Cortex of kidney (tissue), 1 donor: ENCODE data around the gene IP6K2.
"Not testable (repeated sequence)": the region's sequence is repeated elsewhere in the genome, so short reads cannot be mapped to it uniquely, and the experiment has no call there.

Source experiments
- DNase-seq: peaks from one replicate; lab custom pipeline; 2025; lab: John Stamatoyannopoulos, UW

The IP6K2 gene

GRCh38 chr3:48727511-48727910 is 10.5 kb upstream of the IP6K2 start:
- no peak for DNase-seq

DNA sequence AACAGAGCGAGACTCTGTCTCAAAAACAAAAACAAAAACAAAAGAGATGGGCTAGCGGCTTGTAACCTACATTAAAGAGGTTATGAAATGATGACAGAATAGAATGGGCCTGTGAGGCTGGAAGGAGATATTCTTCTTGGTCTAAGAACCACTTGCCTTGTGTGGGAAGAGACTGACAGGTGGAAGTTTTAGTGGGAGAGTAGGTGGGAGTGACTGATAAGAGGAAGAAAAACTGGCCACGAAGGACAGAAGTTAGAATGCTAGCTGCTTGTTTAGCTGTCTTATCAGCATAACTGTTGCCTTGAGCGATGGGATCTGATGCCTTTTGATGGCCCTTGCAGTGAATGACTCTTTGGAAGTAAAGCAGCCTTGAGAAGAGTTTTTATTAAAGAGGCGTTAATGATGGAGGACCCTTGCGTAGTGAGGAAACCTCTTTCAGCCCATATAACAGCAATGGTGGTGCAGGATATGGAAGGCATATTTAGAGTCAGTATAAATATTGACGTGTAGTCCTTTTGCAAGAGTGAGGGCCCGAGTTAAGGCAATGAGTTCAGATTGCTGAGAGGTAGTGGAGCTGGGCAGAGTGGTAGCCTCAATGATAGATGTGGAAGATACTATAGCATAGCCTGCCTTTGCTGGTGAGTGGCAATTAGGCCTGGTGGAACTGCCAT is 8.3 kb upstream of the IP6K2 start:
- DNase-seq, result not testable (repeated sequence)

GRCh38 chr3:48723725-48724124 is 6.7 kb upstream of the IP6K2 start:
- DNase-seq, result no peak

DNA sequence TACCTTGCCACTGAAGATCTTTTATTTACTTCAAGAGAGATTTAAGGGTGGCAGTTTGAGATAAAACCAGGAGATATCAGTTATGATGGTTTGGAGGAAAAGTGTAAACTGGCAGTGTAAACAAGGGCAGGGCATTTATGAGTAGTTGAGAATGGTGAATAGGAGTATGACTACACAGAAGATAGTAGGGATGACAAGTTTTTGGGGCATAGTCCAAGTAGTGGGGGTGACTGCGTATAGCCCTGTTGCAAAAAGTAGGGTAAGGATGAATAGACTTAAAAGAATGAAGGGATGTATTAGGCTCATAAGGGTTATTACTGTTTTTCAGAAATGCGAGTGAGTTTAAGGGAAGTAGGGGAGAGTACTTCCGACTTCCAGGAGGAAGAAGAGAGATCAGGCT is 6.3 kb upstream of the IP6K2 start:
- DNase-seq, result not testable (repeated sequence)

- no peak for DNase-seq
These were observed 476 bp downstream of the IP6K2 start for GRCh38 chr3:48716508-48716981.

DNA sequence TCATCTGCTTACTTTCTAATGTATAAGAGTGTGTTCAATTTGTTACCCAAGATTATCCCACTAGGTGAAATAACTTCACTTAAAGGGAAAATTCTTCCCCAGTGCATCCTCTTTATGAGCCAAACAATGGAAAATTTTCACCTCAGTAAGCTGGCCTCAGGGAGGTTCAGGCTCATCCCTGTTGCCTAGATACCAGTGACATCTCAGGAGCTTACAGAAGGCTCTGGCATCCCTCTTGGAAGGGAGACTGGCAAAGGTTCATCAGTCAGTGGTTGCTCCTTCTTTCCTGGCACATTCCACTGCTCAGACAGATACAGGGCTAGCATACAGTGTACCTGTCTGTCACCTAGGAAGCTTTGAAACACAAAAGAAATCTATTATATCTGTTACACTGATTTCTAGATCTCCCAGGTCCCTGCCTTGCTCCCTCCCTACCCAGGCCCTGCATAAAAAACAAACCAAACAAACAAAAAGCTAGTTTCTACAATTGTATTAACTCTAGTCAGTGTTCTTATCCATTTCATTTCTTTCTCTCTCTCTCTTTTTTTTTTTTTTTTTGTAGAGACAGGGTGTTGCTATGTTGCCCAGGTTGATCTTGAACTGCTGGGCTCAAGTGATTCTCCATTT is 1.7 kb downstream of the IP6K2 start:
- no peak for DNase-seq

GRCh38 chr3:48711727-48712126 is 5.3 kb downstream of the IP6K2 start:
- no peak for DNase-seq

GRCh38 chr3:48709051-48709461 is 8.0 kb downstream of the IP6K2 start:
- no peak for DNase-seq

GRCh38 chr3:48708481-48708889 is 8.5 kb downstream of the IP6K2 start:
- no peak for DNase-seq

DNA sequence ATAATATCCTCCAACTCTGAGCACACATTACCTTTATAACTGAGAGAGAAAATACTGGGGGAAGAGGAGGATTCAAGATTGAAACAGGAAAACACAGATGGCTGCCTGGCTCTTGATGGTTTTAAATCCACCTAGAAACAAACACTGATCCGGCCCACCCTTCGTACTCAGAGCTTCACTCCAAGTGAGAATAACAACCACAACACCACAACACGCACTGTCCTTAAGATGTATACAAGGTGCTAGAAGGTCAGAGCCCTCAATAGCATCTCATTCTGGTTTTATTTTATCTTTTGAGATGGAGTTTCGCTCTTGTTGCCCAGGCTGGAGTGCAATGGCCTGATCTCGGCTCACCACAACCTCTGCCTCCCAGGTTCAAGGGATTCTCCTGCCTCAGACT is 9.9 kb downstream of the IP6K2 start:
- no peak for DNase-seq

DNA sequence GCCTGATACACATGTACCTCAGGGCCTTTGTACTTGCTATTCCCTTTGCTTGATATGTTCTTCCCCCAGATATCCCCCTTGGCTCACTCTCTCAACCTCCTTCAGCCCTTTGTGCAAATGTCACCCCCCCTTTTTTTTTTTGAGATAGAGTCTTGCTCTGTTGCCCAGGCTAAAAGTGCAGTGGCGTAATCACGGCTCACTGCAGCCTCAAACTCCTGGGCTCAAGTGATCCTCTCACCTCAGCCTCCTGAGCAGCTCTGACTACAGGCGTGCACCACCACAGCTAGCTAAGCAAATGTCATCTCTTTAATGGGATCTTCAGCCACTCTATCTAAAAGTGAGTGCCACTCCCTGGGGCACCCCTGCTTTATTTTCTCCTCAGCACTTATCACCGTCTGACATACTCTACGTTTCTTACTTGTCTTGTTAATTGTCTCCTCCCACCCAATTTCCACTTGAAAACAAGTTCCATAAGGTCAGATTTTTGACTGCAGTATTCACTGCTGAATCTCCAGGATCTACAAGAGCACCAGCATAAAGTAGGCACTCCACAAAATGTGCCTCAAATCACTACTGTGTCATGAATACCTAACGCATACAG is 14.6 kb downstream of the IP6K2 start:
- no peak for DNase-seq

DNA sequence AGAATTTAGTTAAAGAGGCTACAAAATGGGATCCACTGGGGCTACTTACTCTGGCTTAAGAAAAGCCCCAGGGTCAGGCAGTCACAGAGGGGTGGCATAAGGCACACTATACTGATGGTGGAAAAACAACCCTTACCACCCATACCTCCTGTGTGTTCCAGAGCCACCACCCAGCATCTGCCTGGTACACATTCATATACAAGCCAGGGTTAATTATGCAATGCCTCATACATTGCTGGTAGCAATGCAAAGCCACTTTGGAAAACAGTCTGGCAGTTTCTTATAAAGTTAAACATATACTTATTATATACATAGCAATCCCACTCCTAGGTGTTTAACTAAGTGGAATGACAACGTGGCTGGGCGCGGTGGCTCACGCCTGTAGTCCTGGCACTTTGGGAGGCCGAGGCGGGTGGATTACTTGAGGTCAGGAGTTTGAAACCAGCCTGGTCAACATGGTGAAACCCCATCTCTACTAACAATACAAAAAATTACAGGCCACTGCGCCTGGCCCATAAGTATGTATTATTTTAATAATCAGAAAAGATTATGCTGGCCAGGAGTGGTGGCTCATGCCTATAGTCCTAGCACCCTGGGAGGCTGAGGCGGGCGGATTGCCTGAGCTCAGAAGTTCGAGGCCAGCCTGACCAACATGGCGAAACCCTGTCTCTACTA is 16.2 kb downstream of the IP6K2 start:
- DNase-seq, result no peak

GRCh38 chr3:48698891-48699290 is 18.1 kb downstream of the IP6K2 start:
- DNase-seq, result no peak

DNA sequence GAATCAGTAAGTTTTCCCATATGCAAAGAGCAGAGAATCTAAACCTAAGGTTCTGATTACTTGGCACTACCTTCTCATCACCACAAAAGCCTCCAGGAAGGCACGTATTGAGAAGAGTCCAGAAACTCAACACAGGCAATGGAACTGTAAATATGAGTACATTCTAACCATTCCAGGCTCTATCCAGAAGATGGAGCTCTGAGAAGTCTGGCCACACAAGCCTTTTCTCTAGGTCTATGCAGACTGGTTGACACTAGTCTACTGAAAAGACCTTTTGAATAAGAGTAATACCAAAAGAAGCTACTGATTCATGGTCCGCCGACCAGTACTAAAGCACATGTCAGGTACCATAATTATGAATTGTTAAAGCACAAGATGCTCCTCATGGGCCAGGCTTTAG is 19.1 kb downstream of the IP6K2 start:
- DNase-seq, result no peak

- no peak for DNase-seq
These were observed 20.4 kb downstream of the IP6K2 start for GRCh38 chr3:48696601-48697000.

DNA sequence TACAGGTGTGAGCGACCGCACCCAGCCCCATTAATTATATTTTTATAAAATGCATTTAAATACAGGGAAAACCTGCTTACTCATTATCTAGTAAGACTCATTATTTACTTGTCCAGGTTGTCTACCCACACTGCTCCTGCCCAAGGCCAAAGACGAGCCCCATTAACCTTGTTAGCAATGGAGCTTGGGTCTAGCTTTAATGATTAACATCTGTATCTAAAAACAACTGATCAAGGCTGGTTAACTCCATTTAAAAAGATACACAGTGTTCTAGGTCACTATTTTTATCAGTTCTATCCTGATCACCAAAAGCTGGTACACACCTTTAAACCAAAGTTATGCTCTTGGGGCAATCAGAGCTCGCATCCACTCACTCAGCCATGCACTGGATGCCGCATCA is 20.9 kb downstream of the IP6K2 start:
- no peak for DNase-seq

GRCh38 chr3:48695393-48695753 is 21.6 kb downstream of the IP6K2 start:
- DNase-seq, result no peak

- DNase-seq, result no peak
These were observed 22.2 kb downstream of the IP6K2 start for GRCh38 chr3:48694610-48695392.

GRCh38 chr3:48693826-48694225 is 23.2 kb downstream of the IP6K2 start:
- no peak for DNase-seq

GRCh38 chr3:48692551-48692950 is 24.5 kb downstream of the IP6K2 start:
- no peak for DNase-seq

- no peak for DNase-seq
These were observed 26.1 kb downstream of the IP6K2 start for GRCh38 chr3:48690846-48691458.

- no peak for DNase-seq
These were observed 27.6 kb downstream of the IP6K2 start for GRCh38 chr3:48689384-48689783.
